ENCODE measurements around the gene TIGD1.

GRCh38 chr2:232502911-232503808 is 47.2 kb downstream of the TIGD1 start:
- TF ChIP-seq CTCF (conservative IDR thresholded peaks at IDR 0.05 in 1 of 2, IDR thresholded peaks at IDR 0.05 in 1 of 2; ENCODE audit: extremely low read depth in 1 of 2, insufficient read depth in 1 of 2, low read depth in 1 of 2, low read length in 2 of 2) (no peak), EZH2 (IDR thresholded peaks at IDR 0.05; ENCODE audit: borderline replicate concordance, low read length) (no peak)

All from mammary epithelial cell (primary cell).